Fibroblast of the aortic adventitia (primary cell): ENCODE results near the gene SPTBN1. TPM values are rescaled to one million over a fixed set of nuclear protein-coding genes. Genes with fewer than 3 reads are reported as not detected.
"Not testable (repeated sequence)": the region's sequence is repeated elsewhere in the genome, so short reads cannot be mapped to it uniquely, and the experiment has no call there.

Experiments
- DNase-seq: peaks from one replicate; pipeline ENCODE4 v3.0.0-alpha.2; 2010; ENCODE audit warnings: low read depth
- H3K4me3 ChIP-seq: 2 replicates; pipeline ENCODE4 v1.5.1; 2011; ENCODE audit warnings: low read depth, mild to moderate bottlenecking, control low read depth, low read length, moderate library complexity
- CTCF ChIP-seq: IDR thresholded peaks from 2 replicates; pipeline ENCODE4 v1.5.1; 2011; ENCODE audit warnings: mild to moderate bottlenecking, low read length, control low read depth, inconsistent platforms; ENCODE audit not compliant: insufficient read depth
- total RNA-seq: library from RNA; depleted of rRNA; stranded (reverse); fragments of >200 nt; gene quantifications from 2 replicates; pipeline ENCODE4 v1.2.3, GENCODE V29; 2012; ENCODE audit warnings: low replicate concordance

SPTBN1 gene
- total RNA-seq, 1 donor = 293 TPM

- H3K4me3 ChIP-seq = no peak overlapping the region
- no peak for DNase-seq
- TF ChIP-seq CTCF = peak; percentile 50
Measured at GRCh38 chr2:54503192-54503591, 47.1 kb downstream of the SPTBN1 start.

- H3K4me3 ChIP-seq = no peak overlapping the region
- no peak for DNase-seq
- TF ChIP-seq CTCF = no peak
Measured at GRCh38 chr2:54503828-54504227, 47.7 kb downstream of the SPTBN1 start.

GRCh38 chr2:54504866-54505265 lies 48.7 kb downstream of the SPTBN1 start:
- no peak for DNase-seq
- no peak for TF ChIP-seq CTCF
- H3K4me3 ChIP-seq = no peak overlapping the region

GRCh38 chr2:54508541-54508940 lies 52.4 kb downstream of the SPTBN1 start:
- H3K4me3 ChIP-seq = no peak overlapping the region
- TF ChIP-seq CTCF = no peak
- peak; percentile 70 for DNase-seq

- not testable (repeated sequence) for DNase-seq, H3K4me3 ChIP-seq
Measured at GRCh38 chr2:54509043-54509442, 52.9 kb downstream of the SPTBN1 start.

- no peak overlapping the region for H3K4me3 ChIP-seq
- no peak for TF ChIP-seq CTCF
- no peak for DNase-seq
Measured at GRCh38 chr2:54510916-54511315, 54.8 kb downstream of the SPTBN1 start.

GRCh38 chr2:54512183-54512582 lies 56.1 kb downstream of the SPTBN1 start:
- TF ChIP-seq CTCF = no peak
- no peak overlapping the region for H3K4me3 ChIP-seq
- DNase-seq = no peak
